ENCODE measurements around the gene NOS1AP. TPM values are rescaled to one million over a fixed set of nuclear protein-coding genes. Genes with fewer than 3 reads are reported as not detected.

Gene NOS1AP
- total RNA-seq, 1 donor = under 0.01 TPM

GRCh38 chr1:162370721-162371120, 301.2 kb downstream of the NOS1AP start:
- Histone ChIP-seq H3K4me3 (ENCODE audit: low read length) (no peak overlapping the region), H3K4me1 (ENCODE audit: insufficient read depth, low read length) (no peaks in the 10 kb centered on the region), H3K9me3 (ENCODE audit: low read depth, low read length) (no peaks in the 10 kb centered on the region), H3K27me3 (ENCODE audit: insufficient read depth, low read length) (no peaks in the 10 kb centered on the region)

- no peaks in the 10 kb centered on the region for H3K27me3 ChIP-seq (ENCODE audit: insufficient read depth, low read length)
- H3K4me3 ChIP-seq (ENCODE audit: low read length) = no peak overlapping the region
- no peaks in the 10 kb centered on the region for H3K9me3 ChIP-seq (ENCODE audit: low read depth, low read length)
- no peaks in the 10 kb centered on the region for H3K4me1 ChIP-seq (ENCODE audit: insufficient read depth, low read length)
These were observed 302.1 kb downstream of the NOS1AP start for GRCh38 chr1:162371611-162372010.

- H3K9me3 ChIP-seq (ENCODE audit: low read depth, low read length) = no peaks in the 10 kb centered on the region
- no peak overlapping the region for H3K4me3 ChIP-seq (ENCODE audit: low read length)
- no peaks in the 10 kb centered on the region for H3K27me3 ChIP-seq (ENCODE audit: insufficient read depth, low read length)
- no peaks in the 10 kb centered on the region for H3K4me1 ChIP-seq (ENCODE audit: insufficient read depth, low read length)
These were observed 302.9 kb downstream of the NOS1AP start for GRCh38 chr1:162372159-162373071.

GRCh38 chr1:162373072-162373427, 303.6 kb downstream of the NOS1AP start:
- H3K4me3 ChIP-seq (ENCODE audit: low read length) = no peak overlapping the region
- no peaks in the 10 kb centered on the region for H3K4me1 ChIP-seq (ENCODE audit: insufficient read depth, low read length)
- H3K27me3 ChIP-seq (ENCODE audit: insufficient read depth, low read length) = no peaks in the 10 kb centered on the region
- H3K9me3 ChIP-seq (ENCODE audit: low read depth, low read length) = no peaks in the 10 kb centered on the region

- no peak overlapping the region for H3K4me3 ChIP-seq (ENCODE audit: low read length)
- H3K9me3 ChIP-seq (ENCODE audit: low read depth, low read length) = no peaks in the 10 kb centered on the region
- H3K4me1 ChIP-seq (ENCODE audit: insufficient read depth, low read length) = no peaks in the 10 kb centered on the region
- H3K27me3 ChIP-seq (ENCODE audit: insufficient read depth, low read length) = no peaks in the 10 kb centered on the region
These were observed 304.2 kb downstream of the NOS1AP start for GRCh38 chr1:162373541-162374260.

DNA sequence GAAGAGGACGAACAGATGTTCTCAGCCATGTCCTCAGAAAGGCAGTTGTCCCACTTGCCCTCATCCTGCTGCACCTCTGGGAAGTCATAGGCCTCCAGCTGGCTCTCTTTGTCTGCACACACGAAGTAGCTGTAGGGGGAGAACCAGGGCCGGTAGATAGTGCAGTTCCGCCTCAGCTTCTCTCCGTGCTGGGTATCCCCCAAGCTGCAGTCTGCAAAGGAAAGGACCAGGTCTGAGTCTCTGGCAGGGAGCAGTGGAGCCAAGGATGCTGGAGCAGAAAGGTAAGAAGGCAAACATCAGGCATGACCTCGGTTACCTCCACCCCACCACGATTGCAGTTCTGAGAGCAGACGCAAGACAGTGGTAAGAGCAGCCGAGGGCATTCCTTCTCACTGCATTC, 304.9 kb downstream of the NOS1AP start:
- Histone ChIP-seq H3K9me3 (ENCODE audit: low read depth, low read length) (no peaks in the 10 kb centered on the region), H3K27me3 (ENCODE audit: insufficient read depth, low read length) (no peaks in the 10 kb centered on the region), H3K4me1 (ENCODE audit: insufficient read depth, low read length) (no peaks in the 10 kb centered on the region), H3K4me3 (ENCODE audit: low read length) (no peak overlapping the region)

DNA sequence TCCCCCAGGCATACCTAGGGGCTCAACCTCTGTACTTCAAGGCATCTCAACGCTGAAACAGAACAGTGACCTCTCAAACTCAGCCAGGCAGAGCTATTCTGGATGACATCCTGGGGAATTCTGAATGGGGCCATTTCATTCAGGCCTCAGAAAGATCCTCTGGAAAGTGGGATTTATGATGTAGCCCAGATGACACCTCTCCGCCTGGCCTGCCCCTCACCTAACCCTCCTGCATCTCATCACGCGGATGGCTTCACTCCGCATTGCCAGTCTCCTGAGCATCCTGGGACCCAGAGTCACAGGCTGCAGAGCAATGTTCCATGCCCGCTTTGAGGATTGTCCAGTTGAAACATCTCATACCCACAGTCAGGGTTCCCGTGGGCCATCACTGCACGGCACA, 306.0 kb downstream of the NOS1AP start:
- Histone ChIP-seq H3K4me3 (ENCODE audit: low read length) (no peak overlapping the region), H3K4me1 (ENCODE audit: insufficient read depth, low read length) (no peaks in the 10 kb centered on the region), H3K27me3 (ENCODE audit: insufficient read depth, low read length) (no peaks in the 10 kb centered on the region), H3K9me3 (ENCODE audit: low read depth, low read length) (no peaks in the 10 kb centered on the region)

GRCh38 chr1:162376691-162377090, 307.2 kb downstream of the NOS1AP start, which contains the start of gene SPATA46:
TSS of gene SPATA46 (minus strand) at chr1:162376854. CDS start at chr1:162376790, 64 bp downstream.
- Histone ChIP-seq H3K4me3 (ENCODE audit: low read length) (no peak within 1 kb of the TSS), H3K27me3 (ENCODE audit: insufficient read depth, low read length) (no peaks in the 10 kb centered on the region), H3K4me1 (ENCODE audit: insufficient read depth, low read length) (no peaks in the 10 kb centered on the region), H3K9me3 (ENCODE audit: low read depth, low read length) (no peaks in the 10 kb centered on the region)

GRCh38 chr1:162380061-162380846, 310.8 kb downstream of the NOS1AP start:
- no peaks in the 10 kb centered on the region for H3K9me3 ChIP-seq (ENCODE audit: low read depth, low read length)
- no peaks in the 10 kb centered on the region for H3K27me3 ChIP-seq (ENCODE audit: insufficient read depth, low read length)
- no peak overlapping the region for H3K4me3 ChIP-seq (ENCODE audit: low read length)
- H3K4me1 ChIP-seq (ENCODE audit: insufficient read depth, low read length) = no peaks in the 10 kb centered on the region

GRCh38 chr1:162381383-162381782, 311.9 kb downstream of the NOS1AP start, which contains the start of gene C1orf226:
TSS of gene C1orf226 (plus strand) at chr1:162381728. CDS start at chr1:162381902, 174 bp downstream.
- Histone ChIP-seq H3K4me1 (ENCODE audit: insufficient read depth, low read length) (no peaks in the 10 kb centered on the region), H3K27me3 (ENCODE audit: insufficient read depth, low read length) (no peaks in the 10 kb centered on the region), H3K4me3 (ENCODE audit: low read length) (no peak within 1 kb of the TSS), H3K9me3 (ENCODE audit: low read depth, low read length) (no peaks in the 10 kb centered on the region)

GRCh38 chr1:162381941-162382750, 312.7 kb downstream of the NOS1AP start:
- Histone ChIP-seq H3K4me3 (ENCODE audit: low read length) (no peak overlapping the region), H3K4me1 (ENCODE audit: insufficient read depth, low read length) (no peaks in the 10 kb centered on the region), H3K9me3 (ENCODE audit: low read depth, low read length) (no peaks in the 10 kb centered on the region), H3K27me3 (ENCODE audit: insufficient read depth, low read length) (no peaks in the 10 kb centered on the region)

GRCh38 chr1:162383091-162383490, 313.6 kb downstream of the NOS1AP start:
- no peaks in the 10 kb centered on the region for H3K27me3 ChIP-seq (ENCODE audit: insufficient read depth, low read length)
- H3K9me3 ChIP-seq (ENCODE audit: low read depth, low read length) = no peaks in the 10 kb centered on the region
- H3K4me1 ChIP-seq (ENCODE audit: insufficient read depth, low read length) = no peaks in the 10 kb centered on the region
- H3K4me3 ChIP-seq (ENCODE audit: low read length) = no peak overlapping the region

DNA sequence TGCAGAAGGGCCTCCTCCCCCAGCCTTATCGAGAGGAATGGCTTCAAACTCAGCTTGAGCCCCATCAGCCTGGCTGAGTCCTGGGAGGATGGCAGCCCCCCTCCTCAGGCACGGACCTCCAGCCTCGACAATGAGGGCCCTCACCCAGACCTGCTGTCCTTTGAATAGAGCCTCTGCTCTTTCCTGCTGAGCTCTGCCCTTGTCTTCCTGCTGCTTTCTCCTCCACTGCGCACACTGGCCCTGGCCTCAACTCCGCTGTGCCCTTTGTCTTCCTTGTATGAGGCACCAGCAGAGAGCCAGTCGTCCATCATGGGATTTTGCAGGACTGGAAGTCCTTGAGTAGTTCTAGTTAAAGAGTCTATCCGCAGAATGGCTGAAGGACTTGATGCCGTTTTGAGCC, 314.0 kb downstream of the NOS1AP start:
- Histone ChIP-seq H3K27me3 (ENCODE audit: insufficient read depth, low read length) (no peaks in the 10 kb centered on the region), H3K4me1 (ENCODE audit: insufficient read depth, low read length) (no peaks in the 10 kb centered on the region), H3K9me3 (ENCODE audit: low read depth, low read length) (no peaks in the 10 kb centered on the region), H3K4me3 (ENCODE audit: low read length) (no peak overlapping the region)

DNA sequence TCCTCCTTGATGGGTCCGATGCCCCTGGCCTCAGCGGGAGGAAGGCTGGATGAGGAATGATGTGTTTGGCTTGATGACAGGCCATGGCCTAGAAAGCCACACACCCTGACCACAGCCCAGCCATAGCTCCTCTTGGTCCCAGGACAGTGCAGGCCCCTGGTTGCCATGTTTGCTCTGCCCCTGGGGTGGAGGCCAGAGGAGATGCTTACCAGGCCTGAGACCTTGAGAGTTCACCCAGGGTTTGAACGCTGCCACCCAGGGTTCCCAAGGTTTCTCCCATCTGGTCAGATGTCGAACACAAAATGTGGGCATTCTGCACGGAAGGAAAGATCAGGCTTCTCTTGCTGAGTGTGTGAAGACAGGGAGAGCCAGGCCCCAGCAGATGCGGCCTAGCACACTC, 314.6 kb downstream of the NOS1AP start:
- Histone ChIP-seq H3K4me1 (ENCODE audit: insufficient read depth, low read length) (peaks cover 3% of the 10 kb centered on the region), H3K9me3 (ENCODE audit: low read depth, low read length) (no peaks in the 10 kb centered on the region), H3K4me3 (ENCODE audit: low read length) (no peak overlapping the region), H3K27me3 (ENCODE audit: insufficient read depth, low read length) (no peaks in the 10 kb centered on the region)

Data from mononuclear cell (primary cell).